Ovary (tissue), 9 donors: ENCODE results near the gene CASP9. TPM values are rescaled to one million over a fixed set of nuclear protein-coding genes. Genes with fewer than 3 reads are reported as not detected.
A peak's percentile ranks its signal among the peaks of the same experiment; 100 is the strongest.

ENCODE experiments used
- DNase-seq, 5 donors: peaks; one replicate each; pipeline ENCODE4 v3.0.0-alpha.2; 2019 to 2020
- H3K27ac ChIP-seq, 2 donors: fragments of 200-600 bp; one replicate each; pipeline versions ENCODE4 v1.5.1 to v1.8.0; 2019 to 2022
- H3K27me3 ChIP-seq: fragments of 200-600 bp; one replicate; pipeline ENCODE4 v1.8.0; 2022
- H3K36me3 ChIP-seq: fragments of 200-600 bp; sonication (generic); one replicate; pipeline ENCODE4 v1.5.1; 2019
- H3K4me1 ChIP-seq: one replicate; pipeline ENCODE4 v1.8.1; 2013; ENCODE audit warnings: mild to moderate bottlenecking, moderate library complexity; ENCODE audit not compliant: insufficient read depth
- H3K4me3 ChIP-seq: fragments of 200-600 bp; sonication (generic); one replicate; pipeline ENCODE4 v1.5.1; 2017
- H3K9me3 ChIP-seq, 2 donors: fragments of 200-600 bp in 1 of 2; sonication (generic) in 1 of 2; one replicate each; pipeline versions ENCODE4 v1.5.1 to v1.8.1; 2013 to 2019; ENCODE audit warnings: mild to moderate bottlenecking in 1 of 2, moderate library complexity in 1 of 2
- CTCF ChIP-seq, 3 donors: fragments of 450-650 bp in 2 of 3; fragments of 200-600 bp in 1 of 3; IDR thresholded peaks; one replicate each; pipeline versions ENCODE4 v1.5.1 to v1.8.0; 2016 to 2022; ENCODE audit warnings: antibody characterized with exemption in 3 of 3, mild to moderate bottlenecking in 1 of 3
- EP300 ChIP-seq: sonication (generic); formaldehyde crosslinking; IDR thresholded peaks from one replicate; pipeline ENCODE4 v1.6.1; 2017; ENCODE audit warnings: antibody characterized with exemption
- POLR2A ChIP-seq: fragments of 450-650 bp; IDR thresholded peaks from one replicate; pipeline ENCODE4 v1.6.1; 2017; ENCODE audit warnings: antibody characterized with exemption, mild to moderate bottlenecking, moderate library complexity
- WGBS, 3 donors: extraction: QIAGEN DNeasy Blood & Tissue Kit in 1 of 3; methylation state at CpG; one replicate each; pipeline versions ENCODE4 v1.1.5 to v1.1.7; 2013 to 2017; 5-methylcytosine and 5-hydroxymethylcytosine counted together
- intact Hi-C, 4 donors: fragments of 100-400 bp; cut with DNase I; formaldehyde crosslinking; loops; one replicate each; pipeline versions ENCODE4 v1.11.0 to v1.15.1; 2022 to 2023
- polyA plus RNA-seq, 2 donors: library from polyadenylated mRNA; stranded (reverse); fragments of 200-250 nt in 1 of 2; fragments of 350-450 nt in 1 of 2; fragmentation: Illumina TruSeq in 1 of 2; extraction: RNeasy Lipid Tissue Mini Kit (QIAGEN cat#74804) in 1 of 2; gene quantifications; one replicate each; pipeline ENCODE4 v1.2.3, GENCODE V29; 2013 to 2014
- total RNA-seq, 7 donors: library from RNA; depleted of rRNA in 2 of 7; stranded (reverse); fragments of >200 nt in 2 of 7; fragmentation: NEBNext Ultra II Directional in 3 of 7; extraction: Animal tissue kit (Norgen Biotek cat#: 25700) in 3 of 7; gene quantifications; one replicate each; pipeline versions ENCODE4 v1.1.0 to v1.2.4, GENCODE V29; 2016 to 2023
- donor health status: DM: no; HTN: no; CAD: no; lungs with moderate emphysema.
- donor health status: DM: no; HTN: no; CAD: no.
- donor health status: Bipolar disorder and iron deficiency.
- donor health status: DM: yes; HTN: yes; CAD: no.
- donor health status: DM: no; HTN: no; CAD: no.
- donor health status: DM: yes; HTN: yes; CAD: no.

CASP9 gene
- total and polyA plus RNA-seq, 9 donors = 13.4 to 62.0 (median 35.5) TPM

GRCh38 chr1:15531682-15532081 is 7.7 kb upstream of the CASP9 start:
- Histone ChIP-seq H3K4me3 (no peak overlapping the region), H3K4me1 (no peaks in the 10 kb centered on the region), H3K36me3 (no peaks in the 10 kb centered on the region), H3K27me3 (no peaks in the 10 kb centered on the region), H3K27ac (no peak overlapping the region), H3K9me3 (no peaks in the 10 kb centered on the region)
- intact Hi-C loops = loop anchor here in 1 of 4 donors (10.0 kb wide), 1 partner anchor 83 kb away; the partner anchor contains the start of gene DDI2
- no peak for DNase-seq
- TF ChIP-seq EP300 (no peak), CTCF (IDR thresholded peaks at IDR 0.05) (no peak), POLR2A (no peak)
- 86 to 89% (median 87%) methylated on average over 2 of the region's 2 CpGs for WGBS, 3 donors

- TF ChIP-seq EP300 (no peak), CTCF (IDR thresholded peaks at IDR 0.05) (no peak), POLR2A (no peak)
- Histone ChIP-seq H3K27ac (no peak overlapping the region), H3K9me3 (no peaks in the 10 kb centered on the region), H3K4me1 (no peaks in the 10 kb centered on the region), H3K4me3 (no peak overlapping the region), H3K27me3 (no peaks in the 10 kb centered on the region), H3K36me3 (no peaks in the 10 kb centered on the region)
- DNase-seq = peak in 1 of 5 donors; percentile 5
- intact Hi-C loops = loop anchor here in 1 of 4 donors (10.0 kb wide), 1 partner anchor 84 kb away; the partner anchor contains the start of gene DDI2
- 96 to 98% (median 97%) methylated on average over 4 of the region's 4 CpGs for WGBS, 3 donors
Measured at GRCh38 chr1:15531003-15531402, 7.0 kb upstream of the CASP9 start.

- TF ChIP-seq EP300 = peak; percentile 91
- peak in 1 of 3 donors; percentile 45 for TF ChIP-seq CTCF (IDR thresholded peaks at IDR 0.05)
- peak; percentile 64 for TF ChIP-seq POLR2A
- H3K9me3 ChIP-seq = no peaks in the 10 kb centered on the region
- WGBS, 3 donors = 0 to 1% (median 0%) methylated on average over 62 to 65 of the region's 65 CpGs
- peak; percentile 98 to 100 (median 99) for DNase-seq
- no peaks in the 10 kb centered on the region for H3K27me3 ChIP-seq
- intact Hi-C loops = loop anchor here in 1 of 4 donors (5.0 kb wide), 1 partner anchor 156 kb away; the partner anchor contains the start of gene PLEKHM2
- H3K27ac ChIP-seq = peak within 1 kb of the TSS; percentile 86 to 97
- peak within 1 kb of the TSS; percentile 87 for H3K4me3 ChIP-seq
- peaks cover 4% of the 10 kb centered on the region for H3K4me1 ChIP-seq
- H3K36me3 ChIP-seq = no peaks in the 10 kb centered on the region
Measured at GRCh38 chr1:15526490-15527339, 2.7 kb upstream of the CASP9 start, which contains the start of gene DNAJC16. Gene DNAJC16, plus strand, starts transcription at chr1:15526848. Its CDS starts 2,258 bp downstream, at chr1:15529106.

GRCh38 chr1:15526021-15526489 is 2.0 kb upstream of the CASP9 start:
- Histone ChIP-seq H3K36me3 (no peaks in the 10 kb centered on the region), H3K27ac (peak overlapping the region; percentile 85 to 97), H3K9me3 (no peaks in the 10 kb centered on the region), H3K4me1 (peaks cover 4% of the 10 kb centered on the region), H3K27me3 (no peaks in the 10 kb centered on the region), H3K4me3 (peak overlapping the region; percentile 51)
- intact Hi-C loops = loop anchor here in 1 of 4 donors (5.0 kb wide), 1 partner anchor 156 kb away; the partner anchor contains the start of gene PLEKHM2
- TF ChIP-seq CTCF (IDR thresholded peaks at IDR 0.05) = no peak
- TF ChIP-seq EP300 = no peak
- no peak for TF ChIP-seq POLR2A
- WGBS, 3 donors = 7 to 9% (median 8%) methylated on average over 9 of the region's 9 CpGs
- DNase-seq = peak; percentile 45 to 63 (median 58)
